IMR-90 (cell line): Measurements from ENCODE around the gene APOBR. TPM values are rescaled to one million over a fixed set of nuclear protein-coding genes. Genes with fewer than 3 reads are reported as not detected.

Experiments used
- ATAC-seq: fragments of 200-7000 bp; cut with Tn5 transposase; 2 replicates; pipeline ENCODE4 v1.9.1; 2020; ENCODE audit warnings: low read depth, mild to moderate bottlenecking, moderate library complexity
- BruUV-seq: library from RNA; stranded (reverse); fragments of 400-500 nt; replicated peaks from 2 replicates; lab custom pipeline; 2021; lab: Mats Ljungman, UMichigan
- CTCF ChIA-PET: fragments of 300-600 bp; formaldehyde crosslinking; extraction: SDS; loops from one replicate; lab custom pipeline; 2021; ENCODE audit warnings: antibody characterized with exemption; lab: Yijun Ruan, JAX
- POLR2A ChIA-PET: fragments of 300-600 bp; sonication (Branson Sonifier 250); formaldehyde crosslinking; loops from one replicate; lab custom pipeline; 2022; ENCODE audit warnings: antibody characterized with exemption; ENCODE audit not compliant: unreplicated experiment; lab: Charles Lee
- DNase-seq: peaks from one replicate; pipeline ENCODE4 v3.0.0; 2013
- H2AFZ ChIP-seq: replicated peaks from 2 replicates; pipeline ENCODE3; 2013; ENCODE audit warnings: low read length, mild to moderate bottlenecking; ENCODE audit not compliant: poor library complexity
- H2AK5ac ChIP-seq: 2 replicates; pipeline ENCODE4 v1.6.1; 2013; ENCODE audit warnings: low read depth, low read length, inconsistent platforms
- H2AK9ac ChIP-seq: replicated peaks from 2 replicates; pipeline ENCODE3; 2013; ENCODE audit warnings: mild to moderate bottlenecking, low read depth, low read length, moderate library complexity; ENCODE audit not compliant: poor library complexity
- H2BK120ac ChIP-seq: 2 replicates; pipeline ENCODE4 v1.6.1; 2013; ENCODE audit warnings: low read depth, low read length, inconsistent platforms
- H2BK15ac ChIP-seq: 3 replicates; pipeline ENCODE4 v1.6.1; 2013; ENCODE audit warnings: low read depth, low read length, inconsistent platforms
- H2BK20ac ChIP-seq: 2 replicates; pipeline ENCODE4 v1.6.1; 2013; ENCODE audit warnings: low read depth, mild to moderate bottlenecking, inconsistent platforms, low read length, moderate library complexity
- H2BK5ac ChIP-seq: 2 replicates; pipeline ENCODE4 v1.6.1; 2013; ENCODE audit warnings: mild to moderate bottlenecking, low read depth, low read length, inconsistent platforms; ENCODE audit not compliant: poor library complexity, severe bottlenecking
- H3K14ac ChIP-seq: replicated peaks from 2 replicates; pipeline ENCODE4 v1.6.1; 2013; ENCODE audit warnings: low read depth, low read length, inconsistent platforms
- H3K18ac ChIP-seq: 2 replicates; pipeline ENCODE4 v1.6.1; 2013; ENCODE audit warnings: low read depth, low read length, control low read depth
- H3K23ac ChIP-seq: 2 replicates; pipeline ENCODE4 v1.6.1; 2013; ENCODE audit warnings: low read depth, low read length, inconsistent platforms
- H3K27ac ChIP-seq: 2 replicates; pipeline ENCODE4 v1.5.1; 2013; ENCODE audit warnings: mild to moderate bottlenecking, control low read depth, low read length; ENCODE audit not compliant: insufficient read depth
- H3K27me3 ChIP-seq: 2 replicates; pipeline ENCODE4 v1.6.1; 2013; ENCODE audit warnings: low read length; ENCODE audit not compliant: control insufficient read depth, insufficient read depth
- H3K36me3 ChIP-seq: 2 replicates; pipeline ENCODE4 v1.6.1; 2013; ENCODE audit warnings: low read length, mixed read lengths; ENCODE audit not compliant: control insufficient read depth, insufficient read depth
- H3K4ac ChIP-seq: 2 replicates; pipeline ENCODE4 v1.6.1; 2013; ENCODE audit warnings: low read depth, low read length, inconsistent platforms
- H3K4me1 ChIP-seq: 2 replicates; pipeline ENCODE4 v1.6.1; 2013; ENCODE audit warnings: low read length, mixed read lengths; ENCODE audit not compliant: control insufficient read depth, insufficient read depth
- H3K4me2 ChIP-seq: 2 replicates; pipeline ENCODE4 v1.6.1; 2013; ENCODE audit warnings: low read depth, mild to moderate bottlenecking, control low read depth, low read length, moderate library complexity
- H3K4me3 ChIP-seq: 2 replicates; pipeline ENCODE4 v1.5.1; 2013; ENCODE audit warnings: low read depth, mild to moderate bottlenecking, control low read depth, low read length, moderate library complexity; ENCODE audit not compliant: insufficient read depth
- H3K56ac ChIP-seq: 2 replicates; pipeline ENCODE4 v1.6.1; 2013; ENCODE audit warnings: low read length, inconsistent platforms; ENCODE audit not compliant: insufficient read depth; ENCODE audit errors: extremely low read depth
- H3K79me1 ChIP-seq, 2 experiments: 2 replicates each; pipeline ENCODE4 v1.6.1; 2013; ENCODE audit warnings: low read length in 2 of 2, inconsistent platforms in 1 of 2, low read depth in 1 of 2
- H3K9ac ChIP-seq: 2 replicates; pipeline ENCODE4 v1.6.1; 2013; ENCODE audit warnings: low read depth, low read length, control low read depth
- H3K9me1 ChIP-seq: 2 replicates; pipeline ENCODE4 v1.6.1; 2013; ENCODE audit warnings: low read length, inconsistent platforms; ENCODE audit not compliant: insufficient read depth
- H3K9me3 ChIP-seq: 2 replicates; pipeline ENCODE4 v1.6.1; 2013; ENCODE audit warnings: low read length; ENCODE audit not compliant: control insufficient read depth, insufficient read depth
- H4K20me1 ChIP-seq: 2 replicates; pipeline ENCODE4 v1.6.1; 2013; ENCODE audit warnings: low read length, inconsistent platforms; ENCODE audit not compliant: insufficient read depth
- H4K5ac ChIP-seq: 2 replicates; pipeline ENCODE4 v1.6.1; 2013; ENCODE audit warnings: mild to moderate bottlenecking, low read depth, low read length, control low read depth
- H4K8ac ChIP-seq, 2 experiments: 2 replicates each; pipeline ENCODE4 v1.6.1; 2013; ENCODE audit warnings: low read depth in 2 of 2, low read length in 2 of 2, control low read depth in 1 of 2, inconsistent platforms in 1 of 2
- H4K91ac ChIP-seq: 2 replicates; pipeline ENCODE4 v1.6.1; 2013; ENCODE audit warnings: low read depth, low read length, inconsistent platforms; ENCODE audit not compliant: insufficient read depth
- CHD1 ChIP-seq: IDR thresholded peaks from 2 replicates; pipeline ENCODE4 v1.6.1; 2012; ENCODE audit warnings: low read depth, low read length, improper control_type of control experiment
- FOS ChIP-seq: fragments of 150-350 bp; IDR thresholded peaks from 2 replicates; pipeline ENCODE4 v1.6.1; 2016; ENCODE audit warnings: low read depth, low read length
- NFE2L2 ChIP-seq: fragments of 150-350 bp; IDR thresholded peaks from 2 replicates; pipeline ENCODE4 v1.6.1; 2016; ENCODE audit warnings: low read depth, mild to moderate bottlenecking, low read length
- POLR2A ChIP-seq: IDR thresholded peaks from 2 replicates; pipeline ENCODE4 v1.6.1; 2012; ENCODE audit warnings: mild to moderate bottlenecking, low read depth, low read length
- WGBS, 2 experiments: methylation state at CpG; one replicate each; pipeline versions ENCODE4 v1.1.5 to v1.1.7; 2013; ENCODE audit warnings: missing lambda C conversion rate in 2 of 2; ENCODE audit not compliant: insufficient read length in 1 of 2; ENCODE audit errors: extremely low coverage in 2 of 2; 5-methylcytosine and 5-hydroxymethylcytosine counted together
- dilution Hi-C: fragments of 300-500 bp; cut with HindIII; formaldehyde crosslinking; loops from one replicate; pipeline ENCODE4 v1.14.3; 2018; ENCODE audit warnings: low sequenced_read_pairs; ENCODE audit not compliant: unreplicated experiment
- in situ Hi-C: fragments of 300-500 bp; cut with MboI; formaldehyde crosslinking; loops from 3 replicates; pipeline ENCODE4 v1.14.3; 2019; ENCODE audit warnings: low sequenced_read_pairs, inconsistent platforms, mixed read lengths
- intact Hi-C: fragments of 100-400 bp; cut with micrococcal nuclease; formaldehyde crosslinking; loops from 2 replicates; pipeline ENCODE4 v1.10.0; 2022
- polyA plus RNA-seq, 3 experiments: library from polyadenylated mRNA; depleted of rRNA; stranded (reverse); fragments of >200 nt; gene quantifications; 2 replicates each; pipeline ENCODE4 v1.2.3, GENCODE V29; 2012; ENCODE audit warnings: low replicate concordance in 1 of 3
- total RNA-seq: library from RNA; depleted of rRNA; stranded (reverse); fragments of >200 nt; gene quantifications from 2 replicates; pipeline ENCODE4 v1.2.3, GENCODE V29; 2012
- TF ChIP-seq, protein P1 (sequence below): fragments of 150-350 bp; IDR thresholded peaks from 2 replicates; pipeline ENCODE4 v1.6.1; 2017; ENCODE audit warnings: mild to moderate bottlenecking, antibody characterized with exemption, low read length, low read depth

The APOBR gene
- total and polyA plus RNA-seq, 2 of the 4 experiments (the other 2 are of a cell fraction), result not detected

DNA sequence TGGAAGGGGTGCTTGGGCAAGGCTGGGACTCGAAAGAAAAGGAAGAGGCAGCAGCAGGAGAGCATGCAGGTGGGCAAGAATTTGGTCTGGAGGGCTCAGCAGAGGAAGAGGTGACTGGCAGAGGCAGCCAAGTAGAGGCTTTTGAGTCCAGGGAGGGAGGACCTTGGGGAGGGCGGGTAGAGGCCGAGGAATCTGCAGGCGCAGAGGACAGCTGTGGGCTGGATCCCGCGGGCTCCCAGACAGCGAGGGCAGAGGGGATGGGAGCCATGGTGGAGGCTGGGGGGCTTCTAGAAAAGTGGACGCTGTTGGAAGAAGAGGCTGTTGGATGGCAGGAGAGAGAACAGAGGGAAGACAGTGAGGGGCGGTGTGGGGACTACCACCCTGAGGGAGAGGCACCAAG, 2.9 kb downstream of the APOBR start:
- ATAC-seq (no peak), DNase-seq (no peak)
- Histone ChIP-seq H3K9me1 (peaks cover 4% of the 10 kb centered on the region; the same call in 1 of the 2 replicates), H2AK9ac (no peak overlapping the region), H3K14ac (no peak overlapping the region), H3K18ac (no peak overlapping the region), H4K20me1 (no peaks in the 10 kb centered on the region), H2BK120ac (no peak overlapping the region), H3K56ac (no peak overlapping the region), H3K4ac (no peak overlapping the region), H4K8ac (no peak overlapping the region), H2AFZ (no peak overlapping the region), H3K4me2 (no peak overlapping the region), H3K79me1 (no peaks in the 10 kb centered on the region), H2BK5ac (no peak overlapping the region), H2AK5ac (no peak overlapping the region), H3K27me3 (peaks cover 24% of the 10 kb centered on the region), H3K27ac (no peak overlapping the region), H3K4me3 (no peak overlapping the region), H4K91ac (no peak overlapping the region), H3K23ac (no peak overlapping the region), H3K9ac (no peak overlapping the region), H4K5ac (no peak overlapping the region), H3K9me3 (no peaks in the 10 kb centered on the region), H3K4me1 (no peaks in the 10 kb centered on the region), H3K36me3 (no peaks in the 10 kb centered on the region), H2BK15ac (no peak overlapping the region), H2BK20ac (no peak overlapping the region)
- intact Hi-C loops (no loop called here), in situ Hi-C loops (no loop called here), dilution Hi-C loops (no loop called here)
- no peak for TF ChIP-seq NFE2L2
- TF ChIP-seq, protein P1, sequence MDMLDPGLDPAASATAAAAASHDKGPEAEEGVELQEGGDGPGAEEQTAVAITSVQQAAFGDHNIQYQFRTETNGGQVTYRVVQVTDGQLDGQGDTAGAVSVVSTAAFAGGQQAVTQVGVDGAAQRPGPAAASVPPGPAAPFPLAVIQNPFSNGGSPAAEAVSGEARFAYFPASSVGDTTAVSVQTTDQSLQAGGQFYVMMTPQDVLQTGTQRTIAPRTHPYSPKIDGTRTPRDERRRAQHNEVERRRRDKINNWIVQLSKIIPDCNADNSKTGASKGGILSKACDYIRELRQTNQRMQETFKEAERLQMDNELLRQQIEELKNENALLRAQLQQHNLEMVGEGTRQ, result no peak
- TF ChIP-seq FOS, result no peak
- no peak for TF ChIP-seq POLR2A
- TF ChIP-seq CHD1, result no peak
- ChIA-PET CTCF (no interaction called here), POLR2A (no interaction called here)
- WGBS, 2 experiments, result 100% methylated on average over 1 of the region's 9 CpGs; no CpG with 5 or more reads in 1 of the 2 experiments
- BruUV-seq, result no TSS peak
